DLD1 (cell line): ENCODE results near the gene LY9.
"Not testable (repeated sequence)": the region's sequence is repeated elsewhere in the genome, so short reads cannot be mapped to it uniquely, and the experiment has no call there.

ENCODE experiments used
- in situ Hi-C: cut with HindIII; loops from 2 replicates; pipeline ENCODE4 v1.10.0; 2017; ENCODE audit warnings: low sequenced_read_pairs

LY9 gene

GRCh38 chr1:160860840-160861505 is 65.0 kb downstream of the LY9 start:
- in situ Hi-C loops = no loop called here

DNA sequence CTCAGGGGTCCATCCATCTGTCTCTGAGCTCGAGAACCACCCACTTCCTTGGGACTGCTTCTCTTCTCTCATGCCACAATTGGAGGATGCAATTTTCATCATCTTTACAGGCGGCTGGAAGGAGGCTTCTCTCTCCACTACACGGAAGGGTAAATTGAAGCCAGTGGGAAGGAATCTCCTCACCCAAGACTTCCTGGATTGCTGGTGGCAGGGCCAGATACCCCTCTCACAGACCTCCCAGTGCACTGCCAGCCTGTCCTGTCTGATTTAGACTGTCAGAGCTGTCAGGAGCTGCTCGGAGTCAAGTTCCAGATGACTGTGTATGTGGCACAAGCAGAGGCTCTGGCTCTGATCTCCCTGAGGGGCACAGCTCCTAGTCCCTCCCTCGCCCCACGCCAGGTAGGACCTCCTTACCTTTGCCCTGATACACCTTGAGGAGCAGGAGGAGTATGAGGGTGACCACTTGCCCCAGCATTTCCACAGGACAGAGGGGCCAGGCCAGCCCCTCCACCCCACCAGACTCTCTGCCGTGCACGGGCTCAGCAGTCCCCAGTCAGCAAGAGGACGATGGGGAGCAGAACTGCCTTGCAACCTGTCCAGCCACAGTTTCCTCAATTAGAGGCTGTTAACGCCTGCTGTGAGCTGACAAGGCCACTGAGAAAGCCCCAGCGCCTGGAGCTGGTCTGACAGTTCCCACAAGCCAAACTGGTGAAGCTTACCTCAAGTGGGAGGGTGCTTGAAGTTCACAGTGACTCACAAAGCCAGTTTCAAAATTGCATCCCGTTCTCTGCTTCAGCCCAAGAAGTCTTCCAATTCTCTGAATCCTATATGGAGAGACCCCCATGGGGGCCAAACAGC is 66.5 kb downstream of the LY9 start, which contains the start of gene CD244:
Gene CD244, minus strand, starts transcription at position 685 of the 858 bp plus-strand sequence. Its CDS starts 210 bp downstream, at position 475.
- in situ Hi-C loops = no loop called here

GRCh38 chr1:160863061-160863773 is 67.2 kb downstream of the LY9 start:
- in situ Hi-C loops = no loop called here

DNA sequence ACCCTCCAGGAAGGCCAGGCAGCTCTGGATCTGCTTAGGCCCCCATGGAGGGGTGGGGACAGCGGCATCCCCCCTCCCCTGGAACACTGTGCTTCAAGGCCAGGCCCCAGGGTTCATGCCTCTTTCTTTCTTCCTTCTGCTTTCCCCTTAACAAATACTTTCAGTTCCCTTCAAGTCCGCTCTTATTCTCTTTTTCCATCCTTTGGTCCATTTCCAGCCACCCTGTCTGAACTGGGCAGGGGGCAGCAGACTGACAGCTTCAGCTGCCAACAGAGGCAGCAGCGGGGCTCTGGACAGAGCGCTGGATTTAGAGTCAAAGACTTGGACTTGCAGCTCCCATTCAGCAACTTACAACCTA is 67.8 kb downstream of the LY9 start:
- in situ Hi-C loops = no loop called here

- in situ Hi-C loops = no loop called here
Measured at GRCh38 chr1:160864173-160864572, 68.2 kb downstream of the LY9 start.

GRCh38 chr1:160865337-160865736 is 69.4 kb downstream of the LY9 start:
- in situ Hi-C loops = no loop called here

- in situ Hi-C loops = no loop called here
Measured at GRCh38 chr1:160866001-160866694, 70.2 kb downstream of the LY9 start.

- in situ Hi-C loops = no loop called here
Measured at GRCh38 chr1:160866695-160867260, 70.8 kb downstream of the LY9 start.

DNA sequence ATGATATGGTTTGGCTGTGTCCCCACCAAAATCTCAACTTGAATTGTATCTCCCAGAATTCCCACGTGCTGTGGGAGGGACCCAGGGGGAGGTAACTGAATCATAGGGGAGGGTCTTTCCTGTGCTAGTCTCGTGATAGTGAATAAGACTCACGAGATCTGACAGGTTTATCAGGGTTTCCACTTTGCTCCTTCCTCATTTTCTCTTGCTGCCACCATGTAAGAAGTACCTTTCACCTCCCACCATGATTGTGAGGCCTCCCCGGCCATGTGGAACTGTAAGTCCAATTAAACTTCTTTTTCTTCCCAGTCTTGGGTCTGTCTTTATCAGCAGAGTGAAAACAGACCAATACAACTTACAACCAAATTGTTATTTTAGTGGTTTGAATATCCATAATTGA is 71.7 kb downstream of the LY9 start:
- in situ Hi-C loops = not testable (repeated sequence)

DNA sequence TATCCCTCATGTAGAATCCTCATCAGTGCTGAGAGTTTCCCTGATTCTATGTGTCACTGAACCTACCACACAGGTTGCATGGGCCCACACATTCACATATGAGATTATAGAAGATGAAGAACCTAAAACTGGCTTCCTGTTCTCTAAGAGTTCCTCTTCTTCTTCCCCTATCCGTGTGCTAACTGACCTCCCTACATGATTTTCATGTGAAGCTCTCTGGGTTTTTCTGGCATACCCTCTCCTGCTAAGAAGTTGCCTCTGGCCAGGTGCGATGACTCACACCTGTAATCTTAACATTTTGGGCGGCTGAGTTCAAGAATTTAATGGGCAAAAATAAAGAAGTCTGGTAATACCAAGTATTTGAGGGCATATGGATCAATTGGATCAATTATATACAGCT is 72.2 kb downstream of the LY9 start:
- in situ Hi-C loops = no loop called here

- in situ Hi-C loops = no loop called here
Measured at GRCh38 chr1:160874935-160875334, 79.0 kb downstream of the LY9 start.

GRCh38 chr1:160875591-160875990 is 79.6 kb downstream of the LY9 start:
- in situ Hi-C loops = not testable (repeated sequence)

GRCh38 chr1:160876311-160876710 is 80.3 kb downstream of the LY9 start:
- in situ Hi-C loops = no loop called here

DNA sequence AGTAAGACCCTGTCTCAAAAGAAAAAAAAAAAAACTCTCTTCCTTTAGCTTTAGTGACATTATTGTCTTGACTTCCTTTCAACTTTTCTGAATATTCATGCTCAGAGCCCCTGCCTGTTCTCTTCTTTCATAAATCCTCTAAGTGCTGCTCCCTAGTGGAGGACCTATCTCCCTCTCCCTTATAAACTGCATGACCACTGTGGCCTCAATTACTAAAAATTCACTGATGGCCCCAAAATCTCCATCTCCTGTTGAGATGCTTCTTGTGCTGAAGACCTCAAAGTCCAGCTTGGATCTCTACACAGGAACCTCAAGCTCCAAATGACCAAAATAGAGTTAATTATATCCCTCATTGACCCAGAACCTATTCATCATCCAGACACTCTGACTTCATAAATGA is 81.2 kb downstream of the LY9 start:
- in situ Hi-C loops = no loop called here
